SHP77 (cell line): ENCODE data around the gene HINFP.

Experiments
- DNase-seq, 2 experiments: peaks; one replicate each; lab custom pipeline; 2025; lab: John Stamatoyannopoulos, UW

Gene HINFP, protein sequence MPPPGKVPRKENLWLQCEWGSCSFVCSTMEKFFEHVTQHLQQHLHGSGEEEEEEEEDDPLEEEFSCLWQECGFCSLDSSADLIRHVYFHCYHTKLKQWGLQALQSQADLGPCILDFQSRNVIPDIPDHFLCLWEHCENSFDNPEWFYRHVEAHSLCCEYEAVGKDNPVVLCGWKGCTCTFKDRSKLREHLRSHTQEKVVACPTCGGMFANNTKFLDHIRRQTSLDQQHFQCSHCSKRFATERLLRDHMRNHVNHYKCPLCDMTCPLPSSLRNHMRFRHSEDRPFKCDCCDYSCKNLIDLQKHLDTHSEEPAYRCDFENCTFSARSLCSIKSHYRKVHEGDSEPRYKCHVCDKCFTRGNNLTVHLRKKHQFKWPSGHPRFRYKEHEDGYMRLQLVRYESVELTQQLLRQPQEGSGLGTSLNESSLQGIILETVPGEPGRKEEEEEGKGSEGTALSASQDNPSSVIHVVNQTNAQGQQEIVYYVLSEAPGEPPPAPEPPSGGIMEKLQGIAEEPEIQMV

GRCh38 chr11:119121008-119121810 lies at the start of gene HINFP:
HINFP (plus strand) TSS chr11:119121580; CDS start chr11:119126945, 5,365 bp downstream.
- DNase-seq = peak; percentile 98

DNA sequence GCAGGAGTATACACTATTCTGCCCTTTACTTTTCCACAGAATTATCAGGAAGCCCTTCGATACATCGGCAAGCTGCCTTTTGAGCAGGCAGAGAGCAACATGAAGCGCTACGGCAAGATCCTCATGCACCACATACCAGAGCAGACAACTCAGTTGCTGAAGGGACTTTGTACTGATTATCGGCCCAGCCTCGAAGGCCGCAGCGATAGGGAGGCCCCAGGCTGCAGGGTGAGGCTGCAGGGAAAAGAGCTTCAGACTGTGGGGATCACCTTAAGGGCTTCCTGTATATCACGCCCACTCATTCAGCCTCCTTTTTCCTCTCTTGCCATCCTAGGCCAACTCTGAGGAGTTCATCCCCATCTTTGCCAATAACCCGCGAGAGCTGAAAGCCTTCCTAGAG lies 43.5 kb upstream of the HINFP start:
- DNase-seq = no peak

- no peak for DNase-seq
Observed at GRCh38 chr11:119078675-119079420, 42.5 kb upstream of the HINFP start.

GRCh38 chr11:119081682-119082260 lies 39.6 kb upstream of the HINFP start:
- DNase-seq = no peak

DNA sequence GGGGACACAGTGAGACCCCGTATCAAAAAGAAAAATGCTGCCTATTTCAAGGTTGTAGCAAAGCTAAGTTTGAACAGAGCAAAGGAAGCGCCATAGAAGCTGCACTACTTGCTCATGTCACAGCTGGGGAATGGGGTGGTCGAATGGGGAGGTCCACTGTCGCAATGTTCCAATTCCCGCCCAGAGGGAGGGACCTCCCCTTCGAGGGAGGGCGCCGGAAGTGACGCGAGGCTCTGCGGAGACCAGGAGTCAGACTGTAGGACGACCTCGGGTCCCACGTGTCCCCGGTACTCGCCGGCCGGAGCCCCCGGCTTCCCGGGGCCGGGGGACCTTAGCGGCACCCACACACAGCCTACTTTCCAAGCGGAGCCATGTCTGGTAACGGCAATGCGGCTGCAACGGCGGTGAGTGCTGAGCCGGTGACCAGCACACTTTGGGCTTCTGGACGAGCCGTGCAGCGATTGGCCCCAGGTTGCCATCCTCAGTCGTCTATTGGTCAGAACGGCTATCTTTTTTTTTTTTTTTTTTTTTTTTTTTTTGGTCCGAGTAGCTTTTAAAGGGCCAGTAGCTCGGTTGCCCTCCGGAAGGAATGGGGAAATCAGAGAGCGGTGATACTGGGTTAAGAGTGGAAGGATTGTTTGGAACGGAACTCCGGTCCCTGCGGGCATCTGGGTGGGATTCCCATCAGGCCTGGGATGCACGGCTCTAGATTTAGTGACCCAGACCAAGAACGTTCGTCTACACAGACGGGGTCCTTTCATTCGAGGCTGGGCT lies 36.5 kb upstream of the HINFP start, which contains the start of gene HMBS:
Gene HMBS (plus strand): TSS at position 219 of the 774 bp plus-strand sequence. CDS start 153 bp downstream, at position 372.
- peak; percentile 89 to 93 for DNase-seq

DNA sequence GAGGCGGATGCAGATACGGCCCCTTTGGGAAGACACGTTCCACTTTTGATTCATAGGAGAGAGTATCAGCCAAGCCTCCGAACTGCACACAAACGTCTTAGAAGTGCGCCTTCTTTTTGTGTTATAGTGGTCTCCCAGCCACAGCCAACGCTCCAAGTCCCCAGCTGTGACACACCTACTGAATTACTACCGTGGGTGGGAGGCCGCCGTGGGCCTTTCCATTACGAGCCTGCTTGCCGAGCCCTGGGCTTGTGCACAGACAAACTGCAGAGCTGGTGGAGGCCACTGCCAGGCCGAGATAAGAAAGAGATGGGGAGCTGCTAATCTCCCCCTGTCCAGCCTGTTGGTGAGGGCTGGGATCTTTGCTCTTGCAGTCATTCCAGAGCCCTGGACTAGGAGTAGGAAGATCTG lies 35.9 kb upstream of the HINFP start:
- no peak for DNase-seq

GRCh38 chr11:119087123-119087522 lies 34.3 kb upstream of the HINFP start:
- DNase-seq = no peak

DNA sequence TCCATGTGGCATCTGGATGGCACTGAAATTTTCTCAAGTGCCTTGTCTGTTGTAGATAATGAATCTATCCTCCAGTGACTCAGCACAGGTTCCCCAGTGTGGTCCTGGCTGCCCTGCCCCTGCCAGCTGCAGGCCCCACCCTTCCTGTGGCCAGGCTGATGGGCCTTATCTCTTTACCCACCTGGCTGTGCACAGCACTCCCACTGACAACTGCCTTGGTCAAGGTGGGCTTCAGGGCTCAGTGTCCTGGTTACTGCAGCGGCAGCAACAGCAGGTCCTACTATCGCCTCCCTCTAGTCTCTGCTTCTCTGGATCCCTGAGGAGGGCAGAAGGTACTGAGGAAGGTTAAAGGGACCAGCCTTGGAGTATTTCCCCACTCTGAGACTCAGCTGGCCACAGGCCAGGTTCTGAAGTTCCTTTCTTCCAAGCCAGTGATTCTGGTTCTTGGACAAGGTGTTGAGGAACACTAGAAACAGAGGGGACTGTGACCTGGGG lies 33.6 kb upstream of the HINFP start:
- no peak for DNase-seq

- DNase-seq = no peak
Observed at GRCh38 chr11:119088406-119088805, 33.0 kb upstream of the HINFP start.

GRCh38 chr11:119089319-119089718 lies 32.1 kb upstream of the HINFP start:
- DNase-seq = no peak

DNA sequence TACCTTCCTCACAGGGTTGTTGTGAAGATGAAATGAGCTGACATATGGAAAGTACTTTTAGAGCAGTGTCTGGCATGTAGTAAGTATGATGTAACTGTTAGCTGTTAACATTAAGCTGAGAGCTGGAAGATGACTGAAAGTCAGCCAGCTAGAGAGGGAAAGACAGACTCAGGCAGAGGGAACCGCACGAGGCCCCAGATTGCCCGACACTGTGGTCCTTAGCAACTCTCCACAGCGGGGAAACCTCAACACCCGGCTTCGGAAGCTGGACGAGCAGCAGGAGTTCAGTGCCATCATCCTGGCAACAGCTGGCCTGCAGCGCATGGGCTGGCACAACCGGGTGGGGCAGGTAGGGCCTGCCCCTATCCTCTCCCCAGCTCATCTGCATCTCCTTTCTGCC lies 30.2 kb upstream of the HINFP start:
- no peak for DNase-seq

DNA sequence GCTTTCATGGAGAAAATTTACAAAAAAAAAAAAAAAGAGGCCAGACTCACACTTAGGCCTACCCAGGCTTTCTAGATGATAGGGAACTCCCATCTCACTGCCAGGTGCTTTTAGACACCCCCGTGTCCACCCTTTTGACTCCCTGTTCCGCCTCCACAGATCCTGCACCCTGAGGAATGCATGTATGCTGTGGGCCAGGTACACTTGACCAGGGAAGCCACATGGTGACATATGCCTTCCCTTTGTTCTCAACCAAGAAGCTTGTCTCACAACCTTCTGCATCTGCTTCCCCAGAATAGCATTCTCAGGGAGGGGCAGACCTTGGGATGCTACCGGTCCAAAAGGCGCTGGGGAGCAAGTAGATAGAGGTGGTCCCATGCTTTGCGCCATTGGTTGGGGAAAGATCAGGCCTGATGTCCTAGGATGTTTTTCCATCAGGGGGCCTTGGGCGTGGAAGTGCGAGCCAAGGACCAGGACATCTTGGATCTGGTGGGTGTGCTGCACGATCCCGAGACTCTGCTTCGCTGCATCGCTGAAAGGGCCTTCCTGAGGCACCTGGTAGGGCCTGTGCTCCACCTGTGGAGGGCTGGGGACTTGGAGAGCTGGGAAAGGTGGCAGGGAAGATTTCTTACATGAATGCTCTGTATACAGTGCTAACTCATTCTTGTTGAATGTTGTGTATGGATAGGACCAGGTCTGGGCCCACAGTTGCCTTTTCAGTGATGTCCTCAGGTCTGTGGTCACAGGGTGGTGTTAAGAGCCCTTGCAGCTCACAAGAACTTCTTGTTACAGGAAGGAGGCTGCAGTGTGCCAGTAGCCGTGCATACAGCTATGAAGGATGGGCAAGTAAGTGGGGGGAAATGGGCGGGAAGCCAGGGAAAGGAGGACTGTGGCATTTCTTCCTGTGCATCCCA lies 29.2 kb upstream of the HINFP start:
- no peak for DNase-seq

DNA sequence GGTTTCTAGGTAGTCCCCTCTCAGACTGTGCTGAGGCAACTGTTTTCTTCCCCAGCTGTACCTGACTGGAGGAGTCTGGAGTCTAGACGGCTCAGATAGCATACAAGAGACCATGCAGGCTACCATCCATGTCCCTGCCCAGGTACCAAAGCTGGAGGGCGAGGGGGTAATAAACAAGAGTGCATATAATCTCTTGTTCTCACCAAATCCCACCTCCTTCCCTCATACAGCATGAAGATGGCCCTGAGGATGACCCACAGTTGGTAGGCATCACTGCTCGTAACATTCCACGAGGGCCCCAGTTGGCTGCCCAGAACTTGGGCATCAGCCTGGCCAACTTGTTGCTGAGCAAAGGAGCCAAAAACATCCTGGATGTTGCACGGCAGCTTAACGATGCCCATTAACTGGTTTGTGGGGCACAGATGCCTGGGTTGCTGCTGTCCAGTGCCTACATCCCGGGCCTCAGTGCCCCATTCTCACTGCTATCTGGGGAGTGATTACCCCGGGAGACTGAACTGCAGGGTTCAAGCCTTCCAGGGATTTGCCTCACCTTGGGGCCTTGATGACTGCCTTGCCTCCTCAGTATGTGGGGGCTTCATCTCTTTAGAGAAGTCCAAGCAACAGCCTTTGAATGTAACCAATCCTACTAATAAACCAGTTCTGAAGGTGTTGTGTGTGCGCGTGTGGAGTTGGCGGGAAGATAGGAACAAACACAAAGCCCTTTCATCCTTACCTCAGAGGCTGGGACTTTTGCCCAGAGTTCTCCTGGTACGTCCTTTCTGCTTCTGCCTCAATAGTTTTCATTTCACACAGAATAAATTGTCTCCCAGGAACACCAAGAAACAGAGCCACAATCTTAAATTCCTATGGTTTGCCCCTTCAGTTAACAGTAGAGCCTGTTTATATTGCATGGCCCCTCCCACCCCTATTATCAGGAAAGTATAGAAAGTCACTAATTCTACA lies 28.2 kb upstream of the HINFP start:
- no peak for DNase-seq

DNA sequence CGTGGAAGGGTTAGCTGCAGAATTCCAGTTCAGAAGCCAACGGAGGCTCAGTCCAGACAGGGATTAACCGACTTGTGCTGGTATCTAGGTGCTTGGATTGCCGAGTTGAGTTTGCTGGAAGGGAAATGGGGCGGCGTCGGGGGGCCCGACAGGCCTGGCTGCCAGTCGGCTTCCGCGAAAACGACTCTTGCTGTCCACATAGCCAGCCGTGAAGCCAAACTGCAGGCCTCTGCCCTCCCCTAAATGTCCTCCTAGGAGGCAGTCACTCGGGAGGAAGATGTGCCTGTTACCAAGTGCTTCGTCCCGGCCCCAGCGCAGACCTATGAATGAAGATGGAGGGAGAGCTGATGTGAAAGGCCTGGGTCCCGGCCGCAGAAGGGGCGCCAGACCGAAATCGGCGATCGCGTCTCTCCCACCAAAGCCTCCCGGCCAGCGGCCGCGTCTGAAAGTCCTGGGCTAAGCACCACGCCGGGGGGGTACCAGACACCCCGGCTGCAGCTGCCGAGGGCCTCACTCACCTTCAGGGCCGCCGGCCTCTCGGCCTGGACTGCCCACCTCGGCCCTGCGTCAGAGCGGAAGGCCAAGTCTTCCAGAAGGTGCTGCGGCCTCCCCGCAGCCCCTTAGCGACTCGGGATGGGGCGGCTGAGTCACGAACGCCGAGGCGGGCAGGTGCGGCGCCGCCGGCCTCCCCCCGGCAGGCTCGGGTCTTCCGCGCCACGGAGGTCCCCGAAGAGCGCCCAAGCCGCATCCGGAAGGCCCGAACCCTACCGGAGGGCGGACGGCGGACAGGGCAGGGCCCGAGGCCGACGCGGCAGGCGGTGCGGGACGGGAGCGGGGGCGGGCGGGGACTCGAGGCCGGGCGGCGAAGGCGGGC lies 27.2 kb upstream of the HINFP start:
- DNase-seq = no peak

DNA sequence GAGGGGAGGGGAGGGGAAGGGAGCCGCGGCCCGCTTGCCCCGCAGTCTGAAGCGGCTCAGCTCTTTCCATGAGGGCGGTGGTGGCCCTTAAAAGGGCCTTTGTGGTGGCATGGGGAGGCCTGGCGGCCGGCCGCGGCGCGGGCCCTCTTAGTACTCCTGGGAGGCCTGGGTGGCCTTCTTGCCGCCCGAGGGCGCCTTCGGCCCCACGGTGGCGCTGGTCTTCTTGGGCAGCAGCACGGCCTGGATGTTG lies 26.6 kb upstream of the HINFP start:
- peak; percentile 52 to 66 for DNase-seq

DNA sequence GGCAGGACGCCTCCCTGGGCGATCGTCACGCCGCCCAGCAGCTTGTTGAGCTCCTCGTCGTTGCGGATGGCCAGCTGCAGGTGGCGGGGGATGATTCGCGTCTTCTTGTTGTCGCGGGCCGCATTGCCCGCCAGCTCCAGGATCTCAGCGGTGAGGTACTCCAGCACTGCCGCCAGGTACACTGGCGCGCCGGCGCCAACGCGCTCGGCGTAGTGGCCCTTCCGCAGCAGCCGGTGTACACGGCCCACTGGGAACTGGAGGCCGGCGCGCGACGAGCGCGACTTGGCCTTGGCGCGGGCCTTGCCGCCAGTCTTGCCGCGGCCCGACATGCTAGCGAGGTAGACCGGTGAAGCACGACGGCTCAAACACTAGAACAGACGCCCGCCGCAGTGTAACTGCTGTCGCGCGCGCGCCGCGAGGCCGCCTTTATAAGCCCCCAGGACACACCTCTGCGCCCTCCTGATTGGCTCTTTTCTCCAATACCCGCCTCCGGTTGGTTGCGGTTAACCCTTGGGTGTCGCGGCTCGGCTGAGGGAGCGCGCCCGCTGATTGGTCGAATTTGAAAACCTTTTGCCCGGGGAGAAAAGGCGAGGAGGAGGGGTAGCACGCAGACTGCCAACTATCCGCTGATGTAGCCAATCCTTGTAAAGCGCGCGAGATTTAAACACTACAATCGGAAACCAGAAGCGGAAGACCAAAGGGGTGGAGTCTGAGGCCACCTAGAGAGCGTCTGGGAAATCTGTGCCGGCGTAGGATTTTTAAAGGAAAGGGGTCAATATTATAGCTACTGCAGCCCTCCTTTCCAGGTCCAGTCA lies 26.1 kb upstream of the HINFP start:
- peak; percentile 99 for DNase-seq

DNA sequence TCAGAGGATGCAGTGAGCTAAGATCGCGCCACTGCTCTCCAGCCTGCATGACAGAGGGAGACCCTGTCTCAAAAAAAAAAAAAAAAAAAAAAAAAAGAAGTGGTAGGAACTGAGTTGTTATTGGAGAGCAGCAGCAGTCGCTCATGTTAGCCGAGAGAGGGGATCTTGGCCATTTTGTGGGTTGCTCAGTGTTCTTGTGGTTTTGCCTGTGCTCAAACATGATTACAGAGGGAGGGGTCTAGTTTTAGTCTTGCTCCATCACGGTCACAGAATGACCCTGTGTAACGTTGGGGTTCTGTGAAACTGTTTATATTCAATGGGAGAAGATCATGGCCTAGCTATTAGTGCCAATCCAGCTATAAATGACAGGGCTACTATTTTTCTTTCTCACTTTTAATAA lies 21.7 kb upstream of the HINFP start:
- DNase-seq = no peak
